ENCODE results near the gene SETD2.

SETD2 gene

DNA sequence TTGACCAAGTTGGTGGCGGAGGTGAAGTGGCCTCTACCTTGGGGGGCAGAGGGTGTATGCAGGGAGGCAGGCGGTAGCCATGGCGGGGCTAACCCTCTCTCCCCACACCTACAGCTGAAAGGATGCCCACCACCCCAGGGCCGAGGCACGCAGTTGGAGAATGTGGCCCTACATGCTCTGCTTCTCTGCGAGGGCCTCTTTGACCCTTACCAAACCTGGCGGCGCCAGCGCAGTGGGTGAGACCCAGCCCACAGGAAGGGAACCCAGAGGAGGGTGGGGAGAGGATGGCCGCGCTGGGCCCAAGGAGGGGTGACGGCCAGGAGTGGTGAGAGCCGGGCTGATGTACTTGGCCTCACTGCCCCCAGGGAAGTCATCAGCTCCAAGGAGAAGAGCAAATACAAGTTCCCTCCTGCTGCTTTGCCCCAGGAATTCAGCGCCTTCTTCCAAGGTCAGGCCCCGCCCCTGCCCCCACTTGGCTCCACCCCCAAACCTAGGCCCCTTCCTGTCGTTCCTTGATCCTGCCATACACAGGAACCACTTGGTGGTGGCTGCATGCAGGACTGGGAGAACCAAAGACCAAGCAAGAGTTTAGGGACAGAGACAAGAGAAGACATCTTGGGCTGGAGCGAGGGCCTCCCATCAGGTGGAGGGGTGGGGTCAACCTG, 174.6 kb downstream of the SETD2 start:
- H4K12ac ChIP-seq (ENCODE audit: low read depth, low read length) = no peak overlapping the region
- peaks cover 23 to 28% of the 10 kb centered on the region in 2 experiments for H3K36me3 ChIP-seq (ENCODE audit: control insufficient read depth in 1 of 2, insufficient read depth in 2 of 2, low read length in 2 of 2)
- no peak overlapping the region for H4K8ac ChIP-seq (ENCODE audit: low read depth, low read length)
- H3K27me3 ChIP-seq (ENCODE audit: insufficient read depth, low read length) = no peaks in the 10 kb centered on the region
- H3K4me2 ChIP-seq (ENCODE audit: low read length) = no peak overlapping the region
- DNase-seq = no peak
- no peak overlapping the region for H3K14ac ChIP-seq (ENCODE audit: low read length)
- H2BK120ac ChIP-seq (ENCODE audit: insufficient read depth, low read length, poor library complexity) = no peak overlapping the region
- H3K79me1 ChIP-seq (ENCODE audit: low read length) = peaks cover 4% of the 10 kb centered on the region
- no peak overlapping the region for H3K4me3 ChIP-seq (ENCODE audit: low read depth, low read length)
- H3K4me1 ChIP-seq (ENCODE audit: control insufficient read depth in 1 of 2, insufficient read depth in 2 of 2, low read length in 2 of 2) = peaks cover 18 to 26% of the 10 kb centered on the region in 2 experiments
- H3K9me3 ChIP-seq (ENCODE audit: insufficient read depth, low read depth, low read length) = peaks cover 2% of the 10 kb centered on the region
- no peak overlapping the region for H2AFZ ChIP-seq (ENCODE audit: insufficient read depth, low read length, poor library complexity)
- H3K9ac ChIP-seq (ENCODE audit: low read length) = no peak overlapping the region
- H2BK12ac ChIP-seq (ENCODE audit: low read length) = no peak overlapping the region
- no peak overlapping the region for H3K23ac ChIP-seq (ENCODE audit: low read length)
- H2BK5ac ChIP-seq (ENCODE audit: low read depth, low read length, poor library complexity) = no peak overlapping the region
- H4K91ac ChIP-seq (ENCODE audit: low read depth, low read length) = no peak overlapping the region
- no peaks in the 10 kb centered on the region for H3K79me2 ChIP-seq (ENCODE audit: control insufficient read depth, insufficient read depth, low read length, poor library complexity)
- H2AK5ac ChIP-seq (ENCODE audit: low read length) = no peak overlapping the region
- H3K27ac ChIP-seq (ENCODE audit: low read depth, low read length) = no peak overlapping the region
- no CpG with 5 or more reads among the region's 17 CpGs for WGBS (ENCODE audit: extremely low coverage, insufficient coverage, insufficient read length)
- no peak overlapping the region for H3K18ac ChIP-seq (ENCODE audit: low read length)
- no peak overlapping the region for H3K4ac ChIP-seq (ENCODE audit: low read depth, low read length)

DNA sequence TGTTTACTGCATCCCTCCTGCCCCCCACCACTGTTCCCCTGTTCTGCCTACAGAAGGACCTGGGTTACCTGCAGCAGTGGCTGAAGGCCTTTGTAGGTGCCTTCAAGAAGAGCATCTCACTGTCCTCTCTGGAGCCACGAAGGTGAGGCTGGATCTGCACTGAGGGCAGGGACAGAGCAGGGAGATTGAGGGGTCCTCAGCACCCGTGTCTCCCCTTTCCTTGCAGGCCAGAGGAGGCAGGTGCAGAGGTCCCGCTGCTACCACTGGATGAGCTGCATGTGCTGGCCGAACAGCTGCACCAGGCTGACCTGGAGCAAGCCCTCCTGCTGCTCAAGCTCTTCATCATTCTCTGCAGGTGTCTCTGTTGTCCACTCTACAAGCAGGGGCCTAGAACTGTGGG, 175.3 kb downstream of the SETD2 start:
- Histone ChIP-seq H3K9me3 (ENCODE audit: insufficient read depth, low read depth, low read length) (peaks cover 1% of the 10 kb centered on the region), H3K79me2 (ENCODE audit: control insufficient read depth, insufficient read depth, low read length, poor library complexity) (no peaks in the 10 kb centered on the region), H3K18ac (ENCODE audit: low read length) (no peak overlapping the region), H3K23ac (ENCODE audit: low read length) (no peak overlapping the region), H3K4ac (ENCODE audit: low read depth, low read length) (no peak overlapping the region), H3K4me3 (ENCODE audit: low read depth, low read length) (no peak overlapping the region), H4K12ac (ENCODE audit: low read depth, low read length) (no peak overlapping the region), H3K4me2 (ENCODE audit: low read length) (no peak overlapping the region), H4K91ac (ENCODE audit: low read depth, low read length) (no peak overlapping the region), H3K36me3 (ENCODE audit: control insufficient read depth in 1 of 2, insufficient read depth in 2 of 2, low read length in 2 of 2) (peaks cover 16 to 23% of the 10 kb centered on the region in 2 experiments), H3K27ac (ENCODE audit: low read depth, low read length) (no peak overlapping the region), H2BK5ac (ENCODE audit: low read depth, low read length, poor library complexity) (no peak overlapping the region), H3K27me3 (ENCODE audit: insufficient read depth, low read length) (no peaks in the 10 kb centered on the region), H4K8ac (ENCODE audit: low read depth, low read length) (no peak overlapping the region), H2BK120ac (ENCODE audit: insufficient read depth, low read length, poor library complexity) (no peak overlapping the region), H3K4me1 (ENCODE audit: control insufficient read depth in 1 of 2, insufficient read depth in 2 of 2, low read length in 2 of 2) (peaks cover 19 to 26% of the 10 kb centered on the region in 2 experiments), H2AK5ac (ENCODE audit: low read length) (no peak overlapping the region), H3K79me1 (ENCODE audit: low read length) (peaks cover 4% of the 10 kb centered on the region), H3K14ac (ENCODE audit: low read length) (no peak overlapping the region), H3K9ac (ENCODE audit: low read length) (no peak overlapping the region), H2BK12ac (ENCODE audit: low read length) (no peak overlapping the region), H2AFZ (ENCODE audit: insufficient read depth, low read length, poor library complexity) (no peak overlapping the region)
- DNase-seq = no peak
- WGBS (ENCODE audit: extremely low coverage, insufficient coverage, insufficient read length) = no CpG with 5 or more reads among the region's 4 CpGs

DNA sequence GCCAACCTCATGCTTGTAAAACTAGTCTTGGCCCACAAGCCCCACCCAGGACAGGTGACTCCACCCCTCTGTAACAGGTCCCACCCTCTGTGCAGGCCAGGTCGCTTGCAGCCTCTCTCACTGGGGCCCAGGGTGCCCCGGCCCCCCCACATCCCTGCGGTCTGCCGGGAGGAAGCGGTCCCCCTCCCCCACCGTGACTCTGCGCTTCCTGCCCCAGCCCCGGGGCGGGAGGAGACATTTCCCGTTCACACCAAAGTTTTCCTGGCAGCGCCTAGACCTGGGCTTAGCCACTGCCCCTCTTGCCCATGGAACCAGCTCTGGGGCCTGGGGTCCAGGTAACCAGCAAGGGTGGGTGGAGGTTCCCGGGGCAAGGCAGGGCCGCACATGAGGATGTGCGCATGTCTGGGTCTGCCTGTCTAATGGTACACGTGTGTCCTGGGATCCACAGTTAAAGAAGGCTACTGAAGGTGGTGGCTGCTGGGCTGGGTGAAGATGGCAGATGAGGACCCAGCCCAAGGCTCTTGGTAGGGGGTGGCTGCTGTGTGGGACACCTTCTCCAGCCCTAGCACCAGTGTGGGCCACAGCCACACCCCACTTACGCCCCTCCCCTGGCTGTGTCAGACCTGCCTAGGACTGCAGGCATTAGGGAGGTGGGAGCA, 176.0 kb downstream of the SETD2 start:
- no peak overlapping the region for H3K27ac ChIP-seq (ENCODE audit: low read depth, low read length)
- H3K9ac ChIP-seq (ENCODE audit: low read length) = no peak overlapping the region
- H2AFZ ChIP-seq (ENCODE audit: insufficient read depth, low read length, poor library complexity) = no peak overlapping the region
- peak overlapping the region; percentile 35 for H3K14ac ChIP-seq (ENCODE audit: low read length)
- peak overlapping the region; percentile 36 for H4K91ac ChIP-seq (ENCODE audit: low read depth, low read length)
- peak overlapping the region; percentile 63 for H2AK5ac ChIP-seq (ENCODE audit: low read length)
- H3K36me3 ChIP-seq (ENCODE audit: control insufficient read depth in 1 of 2, insufficient read depth in 2 of 2, low read length in 2 of 2) = peaks cover 16 to 23% of the 10 kb centered on the region in 2 experiments
- H3K4me2 ChIP-seq (ENCODE audit: low read length) = no peak overlapping the region
- peaks cover 4% of the 10 kb centered on the region for H3K79me1 ChIP-seq (ENCODE audit: low read length)
- WGBS (ENCODE audit: extremely low coverage, insufficient coverage, insufficient read length) = no CpG with 5 or more reads among the region's 16 CpGs
- H2BK12ac ChIP-seq (ENCODE audit: low read length) = peak overlapping the region; percentile 57
- H4K12ac ChIP-seq (ENCODE audit: low read depth, low read length) = no peak overlapping the region
- H3K27me3 ChIP-seq (ENCODE audit: insufficient read depth, low read length) = no peaks in the 10 kb centered on the region
- H3K18ac ChIP-seq (ENCODE audit: low read length) = peak overlapping the region; percentile 55
- H3K4ac ChIP-seq (ENCODE audit: low read depth, low read length) = no peak overlapping the region
- peak in 1 of 2 donors; percentile 24 for DNase-seq
- H4K8ac ChIP-seq (ENCODE audit: low read depth, low read length) = peak overlapping the region; percentile 14
- H3K9me3 ChIP-seq (ENCODE audit: insufficient read depth, low read depth, low read length) = no peaks in the 10 kb centered on the region
- no peak overlapping the region for H2BK120ac ChIP-seq (ENCODE audit: insufficient read depth, low read length, poor library complexity)
- H3K79me2 ChIP-seq (ENCODE audit: control insufficient read depth, insufficient read depth, low read length, poor library complexity) = no peaks in the 10 kb centered on the region
- H3K23ac ChIP-seq (ENCODE audit: low read length) = no peak overlapping the region
- no peak overlapping the region for H2BK5ac ChIP-seq (ENCODE audit: low read depth, low read length, poor library complexity)
- H3K4me1 ChIP-seq (ENCODE audit: control insufficient read depth in 1 of 2, insufficient read depth in 2 of 2, low read length in 2 of 2) = peaks cover 21 to 27% of the 10 kb centered on the region in 2 experiments
- H3K4me3 ChIP-seq (ENCODE audit: low read depth, low read length) = no peak overlapping the region

DNA sequence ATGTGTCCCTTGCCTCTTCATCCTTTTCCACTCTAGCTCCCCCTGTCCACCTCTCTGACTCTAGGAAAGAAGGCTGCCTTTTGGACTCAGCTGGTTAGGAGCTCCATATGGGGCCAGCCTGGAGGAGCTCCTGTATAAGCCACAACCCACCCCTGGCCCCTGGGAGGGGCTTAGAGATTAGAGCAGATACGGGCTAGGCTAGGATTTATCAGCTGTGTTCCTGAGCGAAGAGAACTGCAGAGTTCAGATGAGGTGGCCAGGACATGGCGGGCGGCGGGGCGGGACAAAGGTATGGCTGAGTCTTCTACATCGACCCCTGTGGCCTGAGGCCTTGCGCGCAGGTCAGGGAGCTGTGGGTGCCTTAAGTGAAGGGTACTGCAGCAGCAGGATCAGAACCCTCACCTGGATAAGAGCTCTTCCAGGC, 176.6 kb downstream of the SETD2 start:
- Histone ChIP-seq H3K9me3 (ENCODE audit: insufficient read depth, low read depth, low read length) (no peaks in the 10 kb centered on the region), H3K18ac (ENCODE audit: low read length) (no peak overlapping the region), H2AK5ac (ENCODE audit: low read length) (no peak overlapping the region), H3K23ac (ENCODE audit: low read length) (no peak overlapping the region), H4K8ac (ENCODE audit: low read depth, low read length) (no peak overlapping the region), H4K12ac (ENCODE audit: low read depth, low read length) (no peak overlapping the region), H3K36me3 (ENCODE audit: control insufficient read depth in 1 of 2, insufficient read depth in 2 of 2, low read length in 2 of 2) (peaks cover 16 to 22% of the 10 kb centered on the region in 2 experiments), H3K9ac (ENCODE audit: low read length) (no peak overlapping the region), H3K79me1 (ENCODE audit: low read length) (peaks cover 6% of the 10 kb centered on the region), H3K79me2 (ENCODE audit: control insufficient read depth, insufficient read depth, low read length, poor library complexity) (no peaks in the 10 kb centered on the region), H2BK120ac (ENCODE audit: insufficient read depth, low read length, poor library complexity) (no peak overlapping the region), H3K14ac (ENCODE audit: low read length) (no peak overlapping the region), H3K4me1 (ENCODE audit: control insufficient read depth in 1 of 2, insufficient read depth in 2 of 2, low read length in 2 of 2) (peaks cover 26 to 33% of the 10 kb centered on the region in 2 experiments), H2BK5ac (ENCODE audit: low read depth, low read length, poor library complexity) (no peak overlapping the region), H3K4ac (ENCODE audit: low read depth, low read length) (no peak overlapping the region), H2AFZ (ENCODE audit: insufficient read depth, low read length, poor library complexity) (no peak overlapping the region), H3K4me2 (ENCODE audit: low read length) (no peak overlapping the region), H3K27ac (ENCODE audit: low read depth, low read length) (peak overlapping the region; percentile 6), H2BK12ac (ENCODE audit: low read length) (no peak overlapping the region), H3K4me3 (ENCODE audit: low read depth, low read length) (no peak overlapping the region), H3K27me3 (ENCODE audit: insufficient read depth, low read length) (no peaks in the 10 kb centered on the region), H4K91ac (ENCODE audit: low read depth, low read length) (peak overlapping the region; percentile 9)
- WGBS (ENCODE audit: extremely low coverage, insufficient coverage, insufficient read length) = no CpG with 5 or more reads among the region's 9 CpGs
- DNase-seq = no peak

Measured in trophoblast cell (in vitro differentiated cells and primary cell).